HG03039 (cell line): ENCODE results near the gene SMARCC1.
"Not testable (repeated sequence)": the region's sequence is repeated elsewhere in the genome, so short reads cannot be mapped to it uniquely, and the experiment has no call there.

Source experiments
- ATAC-seq: cut with Tn5 transposase; IDR thresholded peaks from one replicate; pipeline ENCODE4 v1.9.1; 2021; ENCODE audit warnings: mild to moderate bottlenecking, moderate library complexity; ENCODE audit not compliant: unreplicated experiment

Gene SMARCC1

DNA sequence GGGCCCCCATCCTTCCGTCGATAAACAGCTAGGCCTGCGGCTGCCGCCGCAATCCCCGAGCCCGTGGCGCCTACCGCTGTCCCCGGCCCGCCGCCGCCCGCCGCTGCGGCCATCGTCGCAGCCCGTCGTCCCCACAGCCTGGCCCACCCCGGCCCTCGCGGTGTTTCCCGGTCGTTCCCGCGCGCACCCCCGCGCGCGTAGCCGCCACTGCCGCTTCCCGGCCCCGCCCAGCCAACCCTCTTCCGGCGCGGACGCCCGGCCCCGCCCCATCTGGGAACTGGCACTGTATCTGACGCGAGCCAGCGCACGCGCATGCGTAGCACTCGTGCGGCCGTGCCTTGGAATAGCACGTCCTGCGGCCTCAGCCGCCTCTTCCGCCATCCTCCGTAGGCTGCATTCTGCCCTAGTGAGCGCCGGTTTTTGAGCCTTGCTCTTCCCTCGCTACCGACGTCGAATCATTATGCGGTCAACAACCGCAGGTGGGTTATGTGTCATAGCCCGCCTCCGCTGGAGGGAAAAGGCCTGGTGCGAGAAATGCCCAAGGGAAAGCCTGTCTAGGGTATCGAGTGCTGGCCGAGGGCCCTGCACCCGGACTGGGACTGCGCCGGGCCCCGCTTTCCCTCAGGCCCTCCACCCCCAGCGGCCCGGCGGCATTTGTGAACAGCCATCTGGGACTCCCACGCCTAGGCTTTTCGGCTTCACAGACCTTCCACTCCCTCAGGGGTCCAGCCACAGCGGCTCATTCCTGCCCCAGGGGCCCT is at the start of gene SMARCC1:
Gene SMARCC1, minus strand, starts transcription at position 209 of the 761 bp plus-strand sequence. Its CDS starts 96 bp downstream, at position 113.
- ATAC-seq, result peak; percentile 80

DNA sequence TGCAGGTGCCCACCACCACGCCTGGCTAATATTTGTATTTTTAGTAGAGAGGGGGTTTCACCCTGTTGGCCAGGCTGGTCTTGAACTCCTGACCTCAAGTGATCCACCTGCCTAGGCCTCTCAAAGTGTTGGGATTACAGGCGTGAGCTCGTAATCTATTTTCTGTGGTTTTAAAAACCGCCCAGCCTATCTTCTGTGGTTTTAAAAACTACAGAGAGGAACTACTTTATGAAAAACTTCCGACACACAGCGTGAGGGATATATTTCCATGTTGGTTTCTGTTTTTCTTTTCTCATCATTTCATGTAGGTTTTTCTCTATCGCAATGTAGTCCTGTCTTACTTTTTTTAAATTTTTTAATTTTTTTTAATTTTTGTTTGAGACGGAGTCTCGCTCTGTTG is 47.8 kb upstream of the SMARCC1 start:
- not testable (repeated sequence) for ATAC-seq

DNA sequence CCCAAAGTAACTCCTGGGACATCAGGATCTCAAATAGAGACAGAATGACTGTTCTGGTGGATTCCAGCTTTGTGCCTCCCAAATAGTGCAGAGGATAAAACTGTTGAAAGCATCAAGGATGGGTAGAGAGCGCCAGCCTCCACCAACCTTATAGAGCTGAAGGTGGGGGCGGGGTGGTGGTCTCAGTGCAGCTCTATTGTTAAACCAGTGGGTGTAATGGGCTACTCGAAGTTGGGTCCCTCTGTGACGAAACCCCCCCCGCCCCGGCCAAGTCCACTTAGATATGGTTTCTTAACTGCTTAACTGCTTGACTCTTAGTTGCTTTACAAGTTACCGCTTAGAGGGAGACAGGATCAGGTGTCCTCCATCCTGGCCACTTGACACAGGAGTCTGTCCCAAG is 43.9 kb upstream of the SMARCC1 start:
- no peak for ATAC-seq

- peak; percentile 93 for ATAC-seq
These were observed 43.1 kb upstream of the SMARCC1 start for GRCh38 chr3:47824541-47825473.

GRCh38 chr3:47817609-47818008 is 35.9 kb upstream of the SMARCC1 start:
- ATAC-seq, result no peak

DNA sequence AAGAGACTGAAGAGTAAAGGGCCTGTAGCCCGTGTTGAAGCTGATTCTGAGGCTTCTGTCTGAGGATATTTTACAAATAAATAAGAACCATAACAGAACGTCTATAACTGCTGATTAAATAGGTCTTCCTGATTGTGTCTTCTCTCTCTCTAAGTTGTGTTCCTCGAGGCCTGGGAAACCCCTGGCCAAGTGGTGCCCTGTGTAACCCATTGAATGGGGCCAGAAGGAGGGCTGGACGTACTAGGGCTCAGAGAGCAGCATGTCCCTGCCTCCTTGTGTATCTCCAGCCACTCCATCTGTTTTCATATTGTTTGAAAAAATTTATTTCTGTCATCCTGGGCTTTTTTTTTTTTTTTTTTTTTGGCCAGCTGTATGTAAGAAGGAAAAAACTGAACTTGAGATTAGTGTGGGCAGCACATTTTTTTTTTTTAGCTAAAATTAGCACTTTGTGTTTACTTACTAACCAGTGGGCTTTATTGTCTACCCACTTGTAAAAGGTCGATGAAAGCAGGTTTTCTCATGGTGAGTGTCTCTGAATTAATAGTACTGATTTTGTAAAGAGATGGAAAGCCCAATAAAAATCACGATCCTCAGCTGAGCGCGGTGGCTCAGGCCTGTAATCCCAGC is 32.0 kb upstream of the SMARCC1 start:
- ATAC-seq, result no peak

DNA sequence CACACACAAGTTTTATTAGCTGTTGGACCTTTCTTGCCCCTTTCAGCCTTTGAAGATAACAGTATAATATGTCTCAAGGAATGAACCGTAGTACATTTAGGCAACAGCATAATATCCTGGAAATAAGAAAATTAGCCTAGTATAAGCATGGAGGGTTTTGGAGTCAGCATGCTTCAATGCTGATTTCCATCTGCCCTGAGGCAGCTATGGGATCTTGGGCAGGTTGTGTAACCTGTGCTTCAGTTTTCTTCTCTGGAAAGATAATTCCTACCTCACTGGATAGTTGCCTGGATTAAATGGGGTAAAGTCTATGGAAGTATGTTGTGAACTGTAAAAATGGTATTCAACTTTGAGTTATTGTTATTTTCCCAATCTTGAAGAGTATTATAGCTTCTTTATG is 22.9 kb upstream of the SMARCC1 start:
- no peak for ATAC-seq

GRCh38 chr3:47803480-47804025 is 21.9 kb upstream of the SMARCC1 start:
- no peak for ATAC-seq

DNA sequence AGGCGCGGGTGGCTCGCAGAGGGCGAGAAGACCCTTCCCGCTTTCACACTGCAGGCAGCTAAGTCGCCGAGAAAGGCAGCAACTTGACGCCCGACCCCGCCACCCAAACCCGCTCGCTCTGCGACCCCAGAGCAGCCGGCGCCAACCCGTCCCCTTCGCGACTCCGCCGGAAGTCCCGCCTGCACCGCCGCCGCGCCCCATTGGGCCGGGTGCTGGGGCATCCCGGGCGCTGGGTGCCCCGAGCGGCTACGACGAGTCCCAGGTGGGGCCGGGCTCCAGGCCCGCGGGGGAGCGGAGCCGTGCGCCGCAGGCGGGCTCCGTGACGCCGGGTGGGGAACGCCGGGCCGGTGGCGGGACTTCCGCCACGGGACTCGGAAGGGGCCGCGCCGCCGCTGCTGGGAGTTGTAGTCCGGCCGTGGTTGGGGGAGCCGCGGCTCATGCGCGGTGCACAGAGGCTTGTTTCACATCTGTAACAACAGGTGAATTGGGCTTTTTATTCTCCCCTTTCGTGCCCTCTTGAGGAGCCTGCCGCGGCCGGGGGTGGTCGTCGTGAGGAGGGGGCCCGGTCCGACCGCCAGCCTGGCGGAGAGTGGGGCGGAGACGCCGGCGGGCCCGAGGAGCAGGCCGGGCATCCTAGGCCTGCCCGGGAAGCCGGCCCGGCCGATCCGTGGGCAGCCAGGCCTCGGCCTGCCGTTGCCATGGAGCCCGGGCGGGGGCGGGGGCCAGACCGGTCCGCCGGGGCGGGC is 21.2 kb upstream of the SMARCC1 start, which contains the start of gene DHX30:
Gene DHX30, plus strand, starts transcription at position 405 of the 746 bp plus-strand sequence. CDS start 7,546 bp downstream, outside the sequence.
- ATAC-seq, result peak; percentile 68

GRCh38 chr3:47799733-47800132 is 18.0 kb upstream of the SMARCC1 start:
- ATAC-seq, result no peak

- no peak for ATAC-seq
These were observed 12.9 kb upstream of the SMARCC1 start for GRCh38 chr3:47794544-47794943.

GRCh38 chr3:47792699-47793098 is 11.0 kb upstream of the SMARCC1 start:
- no peak for ATAC-seq

DNA sequence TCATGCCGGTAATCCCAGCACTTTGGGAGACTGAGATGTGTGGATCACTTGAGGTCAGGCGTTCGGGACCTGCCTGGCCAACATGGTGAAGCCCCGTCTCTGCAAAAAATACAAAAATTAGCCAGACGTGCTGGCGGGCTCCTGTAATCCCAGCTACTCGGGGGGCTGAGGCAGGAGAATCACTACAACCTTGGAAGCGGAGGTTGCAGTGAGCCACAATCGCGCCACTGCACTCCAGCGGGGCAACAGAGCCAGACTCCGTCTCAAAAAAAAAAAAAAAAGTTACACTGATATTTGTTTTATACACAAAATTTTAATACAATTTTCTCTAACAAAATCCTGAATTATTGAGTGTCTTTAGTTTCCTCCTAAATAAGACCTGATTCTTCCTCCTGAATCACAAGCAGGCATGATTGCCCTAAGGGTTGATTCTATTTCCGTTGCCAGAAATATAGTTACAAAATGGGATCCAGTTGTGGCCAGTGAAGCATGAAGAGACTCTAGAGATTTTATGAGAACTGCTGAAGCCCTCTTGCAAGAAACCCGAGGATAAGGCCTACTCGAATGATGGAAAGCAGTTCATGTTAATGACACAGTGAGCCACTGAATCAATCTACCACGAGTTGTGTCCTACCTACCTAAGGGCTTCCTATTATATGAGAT is 9.6 kb upstream of the SMARCC1 start:
- no peak for ATAC-seq

- no peak for ATAC-seq
These were observed 2.0 kb upstream of the SMARCC1 start for GRCh38 chr3:47783673-47784072.

GRCh38 chr3:47782446-47783308 is 984 bp upstream of the SMARCC1 start:
- no peak for ATAC-seq

GRCh38 chr3:47780741-47781684 is 680 bp downstream of the SMARCC1 start:
- ATAC-seq, result peak; percentile 22

GRCh38 chr3:47778746-47779145 is 2.9 kb downstream of the SMARCC1 start:
- no peak for ATAC-seq

DNA sequence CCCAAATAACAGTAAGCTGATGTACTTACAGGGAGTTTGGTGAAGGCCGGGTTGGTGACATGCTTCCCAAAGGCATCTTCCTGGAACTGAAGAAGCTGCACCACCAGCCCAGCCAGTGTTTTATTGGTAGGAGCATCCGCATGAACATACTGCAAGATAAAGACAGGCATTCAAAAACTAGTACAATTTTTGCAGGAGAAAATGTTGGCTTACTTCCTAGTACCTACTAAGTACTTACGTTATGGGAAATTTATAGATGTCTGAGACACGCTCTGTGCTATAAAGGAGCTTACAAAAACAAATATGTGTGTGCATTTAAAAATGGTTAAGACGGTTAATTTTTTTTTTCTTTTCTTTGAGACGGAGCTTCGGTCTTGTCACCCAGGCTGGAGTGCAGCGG is 8.9 kb downstream of the SMARCC1 start:
- ATAC-seq, result no peak
